Liver (tissue), 9 donors: ENCODE results near the gene ZNF423. TPM values are rescaled to one million over a fixed set of nuclear protein-coding genes. Genes with fewer than 3 reads are reported as not detected.
A peak's percentile ranks its signal among the peaks of the same experiment; 100 is the strongest.

Experiments
- DNase-seq: peaks from one replicate; pipeline ENCODE4 v3.0.0-alpha.2; 2017; ENCODE audit warnings: low spot score
- H3K27ac ChIP-seq, 2 donors: one replicate each; pipeline ENCODE4 v1.7.0; 2013; ENCODE audit warnings: inconsistent platforms in 2 of 2, low read length in 2 of 2, control low read depth in 1 of 2, low read depth in 1 of 2, mild to moderate bottlenecking in 1 of 2
- H3K27me3 ChIP-seq, 4 donors: one replicate each; pipeline versions ENCODE4 v1.6.1 to v1.7.0; 2013; ENCODE audit warnings: low read length in 3 of 4, inconsistent platforms in 1 of 4, mild to moderate bottlenecking in 1 of 4, moderate library complexity in 1 of 4; ENCODE audit not compliant: control insufficient read depth in 4 of 4, insufficient read depth in 4 of 4
- H3K36me3 ChIP-seq, 4 donors: one replicate each; pipeline versions ENCODE4 v1.6.1 to v1.7.0; 2013; ENCODE audit warnings: low read length in 3 of 4, mild to moderate bottlenecking in 3 of 4, low read depth in 1 of 4, moderate library complexity in 1 of 4; ENCODE audit not compliant: control insufficient read depth in 4 of 4, insufficient read depth in 3 of 4
- H3K4me1 ChIP-seq, 4 donors: one replicate each; pipeline versions ENCODE4 v1.6.1 to v1.7.0; 2013; ENCODE audit warnings: low read length in 3 of 4, mild to moderate bottlenecking in 3 of 4, moderate library complexity in 1 of 4; ENCODE audit not compliant: control insufficient read depth in 4 of 4, insufficient read depth in 4 of 4
- H3K4me3 ChIP-seq, 3 donors: one replicate each; pipeline versions ENCODE4 v1.6.1 to v1.7.0; 2013; ENCODE audit warnings: low read length in 3 of 3, control low read depth in 1 of 3, low read depth in 1 of 3, mild to moderate bottlenecking in 1 of 3
- H3K9ac ChIP-seq, 2 donors: one replicate each; pipeline ENCODE4 v1.7.0; 2013; ENCODE audit warnings: low read length in 2 of 2, mild to moderate bottlenecking in 2 of 2, moderate library complexity in 2 of 2, control low read depth in 1 of 2, low read depth in 1 of 2
- H3K9me3 ChIP-seq, 4 donors: one replicate each; pipeline versions ENCODE4 v1.6.1 to v1.7.0; 2013; ENCODE audit warnings: low read length in 3 of 4; ENCODE audit not compliant: control insufficient read depth in 4 of 4
- EGR1 ChIP-seq, 2 donors: IDR thresholded peaks; 2 replicates each; pipeline ENCODE4 v1.6.1; 2016 to 2018; ENCODE audit warnings: antibody characterized with exemption in 2 of 2, low read depth in 2 of 2
- FOXA1 ChIP-seq: IDR thresholded peaks from 2 replicates; pipeline ENCODE4 v1.6.1; 2016; ENCODE audit warnings: antibody characterized with exemption
- FOXA2 ChIP-seq: IDR thresholded peaks from 2 replicates; pipeline ENCODE4 v1.6.1; 2016; ENCODE audit warnings: antibody characterized with exemption
- HNF4G ChIP-seq: IDR thresholded peaks from 2 replicates; pipeline ENCODE4 v1.6.1; 2016; ENCODE audit warnings: antibody characterized with exemption
- JUND ChIP-seq, 2 donors: IDR thresholded peaks; 2 replicates each; pipeline ENCODE4 v1.6.1; 2016; ENCODE audit warnings: antibody characterized with exemption in 2 of 2
- RAD21 ChIP-seq, 2 donors: IDR thresholded peaks; 2 replicates each; pipeline ENCODE4 v1.6.1; 2016; ENCODE audit warnings: antibody characterized with exemption in 2 of 2, mild to moderate bottlenecking in 2 of 2
- SP1 ChIP-seq: IDR thresholded peaks from 2 replicates; pipeline ENCODE4 v1.6.1; 2018; ENCODE audit warnings: antibody characterized with exemption, mild to moderate bottlenecking
- TAF1 ChIP-seq: conservative IDR thresholded peaks from 2 replicates; pipeline ENCODE4 v1.6.1; 2016; ENCODE audit warnings: antibody characterized with exemption, mild to moderate bottlenecking
- WGBS: extraction: QIAGEN DNeasy Blood & Tissue Kit; methylation state at CpG from one replicate; pipeline ENCODE4 v1.1.7; 2013; 5-methylcytosine and 5-hydroxymethylcytosine counted together
- polyA plus RNA-seq, 2 donors: library from polyadenylated mRNA; stranded (reverse) in 1 of 2; unstranded in 1 of 2; fragments of 200-250 nt in 1 of 2; fragments of >200 nt in 1 of 2; fragmentation: Nextera tagmentation in 1 of 2; extraction: Ambion mirVana in 1 of 2; gene quantifications; one replicate each; pipeline versions ENCODE4 v1.2.1 to v1.2.3, GENCODE V29; 2013 to 2015
- total RNA-seq, 2 donors: library from RNA; depleted of rRNA; stranded (reverse); fragments of >200 nt; gene quantifications; one replicate each; pipeline ENCODE4 v1.2.3, GENCODE V29; 2014
- TF ChIP-seq, protein P1 (sequence below): IDR thresholded peaks from 2 replicates; pipeline ENCODE4 v1.6.1; 2016; ENCODE audit warnings: antibody characterized with exemption
- TF ChIP-seq, protein P2 (sequence below): IDR thresholded peaks from 2 replicates; pipeline ENCODE4 v1.6.1; 2016; ENCODE audit warnings: antibody characterized with exemption
- TF ChIP-seq, protein P3 (sequence below): IDR thresholded peaks from 2 replicates; pipeline ENCODE4 v1.6.1; 2016; ENCODE audit warnings: antibody characterized with exemption
- TF ChIP-seq, protein P4 (sequence below): fragments of 150-350 bp; IDR thresholded peaks from 2 replicates; pipeline ENCODE4 v1.5.1; 2017; ENCODE audit warnings: improper control_type of control experiment, low read depth, low read length; ENCODE audit not compliant: missing input control
- TF ChIP-seq, protein P5 (sequence below): IDR thresholded peaks from 2 replicates; pipeline ENCODE4 v1.6.1; 2016; ENCODE audit warnings: antibody characterized with exemption, mild to moderate bottlenecking
- donor health status: healthy.
- donor health status: healthy.
- donor health status: healthy.
- donor health status: healthy.
- donor health status: healthy.

The ZNF423 gene
- total and polyA plus RNA-seq, 4 donors = 0.24 to 1.6 (median 0.39) TPM

DNA sequence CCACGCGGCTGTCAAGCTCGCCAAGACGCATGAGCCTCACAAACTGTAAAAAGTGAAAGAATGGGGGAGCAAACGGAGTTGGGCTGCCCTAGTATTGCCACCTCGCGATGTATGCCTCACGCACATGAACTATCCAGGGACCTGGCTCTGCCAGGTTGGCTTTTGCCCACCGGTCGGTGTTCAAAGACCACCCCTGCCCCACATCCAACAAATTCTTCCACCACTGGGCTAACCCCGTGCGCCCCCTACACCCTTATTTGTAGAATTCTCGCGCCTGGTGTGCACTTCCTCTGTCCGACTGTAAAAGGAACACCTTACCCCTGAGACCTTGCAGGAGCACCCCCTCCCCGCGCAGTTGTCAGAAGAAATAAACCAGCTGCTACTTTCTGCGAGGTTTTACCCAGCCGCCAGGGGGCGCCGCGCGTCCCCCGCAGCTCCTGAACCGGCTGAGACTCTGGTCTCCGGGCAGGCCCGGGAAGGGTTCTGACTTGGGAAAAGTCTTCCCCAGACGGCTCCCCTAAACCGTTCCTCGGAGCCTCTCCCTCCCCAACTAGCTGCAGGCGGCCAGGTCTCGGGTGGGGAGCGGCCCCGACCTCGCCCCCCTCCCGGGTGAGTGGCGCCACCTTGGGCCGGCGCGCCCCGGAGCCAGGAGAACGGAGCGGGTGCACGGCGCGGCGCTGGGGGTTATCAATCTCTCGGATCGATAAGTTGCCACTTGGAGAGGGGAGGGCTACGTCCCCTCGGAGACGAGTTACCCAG, 1.7 kb upstream of the ZNF423 start:
- peak; percentile 74 for DNase-seq
- H3K36me3 ChIP-seq = no peaks in the 10 kb centered on the region
- no peak for TF ChIP-seq EGR1 (IDR thresholded peaks at IDR 0.05; ENCODE audit: low read depth in 2 of 2)
- no peak for TF ChIP-seq HNF4G
- TF ChIP-seq FOXA1 = no peak
- TF ChIP-seq SP1 = no peak
- TF ChIP-seq, protein P1, sequence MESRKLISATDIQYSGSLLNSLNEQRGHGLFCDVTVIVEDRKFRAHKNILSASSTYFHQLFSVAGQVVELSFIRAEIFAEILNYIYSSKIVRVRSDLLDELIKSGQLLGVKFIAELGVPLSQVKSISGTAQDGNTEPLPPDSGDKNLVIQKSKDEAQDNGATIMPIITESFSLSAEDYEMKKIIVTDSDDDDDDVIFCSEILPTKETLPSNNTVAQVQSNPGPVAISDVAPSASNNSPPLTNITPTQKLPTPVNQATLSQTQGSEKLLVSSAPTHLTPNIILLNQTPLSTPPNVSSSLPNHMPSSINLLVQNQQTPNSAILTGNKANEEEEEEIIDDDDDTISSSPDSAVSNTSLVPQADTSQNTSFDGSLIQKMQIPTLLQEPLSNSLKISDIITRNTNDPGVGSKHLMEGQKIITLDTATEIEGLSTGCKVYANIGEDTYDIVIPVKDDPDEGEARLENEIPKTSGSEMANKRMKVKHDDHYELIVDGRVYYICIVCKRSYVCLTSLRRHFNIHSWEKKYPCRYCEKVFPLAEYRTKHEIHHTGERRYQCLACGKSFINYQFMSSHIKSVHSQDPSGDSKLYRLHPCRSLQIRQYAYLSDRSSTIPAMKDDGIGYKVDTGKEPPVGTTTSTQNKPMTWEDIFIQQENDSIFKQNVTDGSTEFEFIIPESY = no peak
- peak; percentile 71 to 79 for TF ChIP-seq RAD21 (IDR thresholded peaks at IDR 0.05)
- no peak for TF ChIP-seq FOXA2
- TF ChIP-seq TAF1 = no peak
- TF ChIP-seq, protein P2, sequence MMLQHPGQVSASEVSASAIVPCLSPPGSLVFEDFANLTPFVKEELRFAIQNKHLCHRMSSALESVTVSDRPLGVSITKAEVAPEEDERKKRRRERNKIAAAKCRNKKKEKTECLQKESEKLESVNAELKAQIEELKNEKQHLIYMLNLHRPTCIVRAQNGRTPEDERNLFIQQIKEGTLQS = no peak
- TF ChIP-seq, protein P3, sequence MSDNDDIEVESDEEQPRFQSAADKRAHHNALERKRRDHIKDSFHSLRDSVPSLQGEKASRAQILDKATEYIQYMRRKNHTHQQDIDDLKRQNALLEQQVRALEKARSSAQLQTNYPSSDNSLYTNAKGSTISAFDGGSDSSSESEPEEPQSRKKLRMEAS = no peak
- no peak for TF ChIP-seq JUND (IDR thresholded peaks at IDR 0.05)
- TF ChIP-seq, protein P4, sequence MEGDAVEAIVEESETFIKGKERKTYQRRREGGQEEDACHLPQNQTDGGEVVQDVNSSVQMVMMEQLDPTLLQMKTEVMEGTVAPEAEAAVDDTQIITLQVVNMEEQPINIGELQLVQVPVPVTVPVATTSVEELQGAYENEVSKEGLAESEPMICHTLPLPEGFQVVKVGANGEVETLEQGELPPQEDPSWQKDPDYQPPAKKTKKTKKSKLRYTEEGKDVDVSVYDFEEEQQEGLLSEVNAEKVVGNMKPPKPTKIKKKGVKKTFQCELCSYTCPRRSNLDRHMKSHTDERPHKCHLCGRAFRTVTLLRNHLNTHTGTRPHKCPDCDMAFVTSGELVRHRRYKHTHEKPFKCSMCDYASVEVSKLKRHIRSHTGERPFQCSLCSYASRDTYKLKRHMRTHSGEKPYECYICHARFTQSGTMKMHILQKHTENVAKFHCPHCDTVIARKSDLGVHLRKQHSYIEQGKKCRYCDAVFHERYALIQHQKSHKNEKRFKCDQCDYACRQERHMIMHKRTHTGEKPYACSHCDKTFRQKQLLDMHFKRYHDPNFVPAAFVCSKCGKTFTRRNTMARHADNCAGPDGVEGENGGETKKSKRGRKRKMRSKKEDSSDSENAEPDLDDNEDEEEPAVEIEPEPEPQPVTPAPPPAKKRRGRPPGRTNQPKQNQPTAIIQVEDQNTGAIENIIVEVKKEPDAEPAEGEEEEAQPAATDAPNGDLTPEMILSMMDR = peak; percentile 69
- no peak overlapping the region for H3K27ac ChIP-seq
- WGBS = under 1% methylated on average over 52 of the region's 52 CpGs
- H3K9me3 ChIP-seq = no peaks in the 10 kb centered on the region
- no peak overlapping the region for H3K9ac ChIP-seq
- peak overlapping the region; percentile 42 to 64 (median 59) for H3K4me3 ChIP-seq
- H3K4me1 ChIP-seq = peaks cover 9 to 30% (median 20%) of the 10 kb centered on the region in 4 donors
- H3K27me3 ChIP-seq = peaks cover 0 to 2% (median 0%) of the 10 kb centered on the region in 4 donors

DNA sequence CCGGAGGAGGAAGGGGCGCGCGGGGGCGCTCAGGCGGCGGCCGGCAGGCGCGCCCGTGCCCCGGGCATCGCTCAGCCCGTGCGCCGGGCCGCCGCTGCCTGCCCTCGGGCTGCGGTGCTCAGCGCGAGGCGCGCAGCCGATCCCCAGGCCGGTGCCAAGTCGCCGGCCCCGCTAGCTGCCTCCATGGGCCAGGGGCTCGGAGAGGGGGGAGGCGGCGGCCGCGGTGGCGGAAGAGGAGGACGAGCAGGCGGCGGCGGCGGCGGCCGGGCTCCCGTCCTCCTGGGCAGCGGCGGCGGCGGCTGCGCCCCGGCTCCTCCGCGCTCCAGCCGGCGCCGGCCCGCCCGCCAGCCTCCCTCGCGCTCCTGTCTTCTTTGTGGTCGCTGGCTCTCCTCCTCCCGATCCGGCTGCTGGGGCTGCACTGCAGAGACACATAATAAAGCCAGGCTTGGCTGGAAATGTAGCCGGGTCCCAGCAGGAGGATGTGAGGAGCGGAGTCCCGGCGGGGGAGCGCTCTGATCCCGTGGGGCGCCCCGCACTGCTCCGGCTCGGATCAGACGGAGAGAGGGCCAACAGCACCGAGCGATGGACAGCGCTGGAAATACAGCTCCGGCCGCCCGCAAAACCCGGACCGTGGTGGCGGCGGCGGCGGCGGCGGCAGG, 889 bp upstream of the ZNF423 start:
- H3K27me3 ChIP-seq = peaks cover 0 to 2% (median 0%) of the 10 kb centered on the region in 4 donors
- H3K4me3 ChIP-seq = peak overlapping the region in 2 of 3 donors; percentile 47 to 59
- H3K27ac ChIP-seq = no peak overlapping the region
- H3K9me3 ChIP-seq = no peaks in the 10 kb centered on the region
- no peak overlapping the region for H3K9ac ChIP-seq
- TF ChIP-seq, protein P5, sequence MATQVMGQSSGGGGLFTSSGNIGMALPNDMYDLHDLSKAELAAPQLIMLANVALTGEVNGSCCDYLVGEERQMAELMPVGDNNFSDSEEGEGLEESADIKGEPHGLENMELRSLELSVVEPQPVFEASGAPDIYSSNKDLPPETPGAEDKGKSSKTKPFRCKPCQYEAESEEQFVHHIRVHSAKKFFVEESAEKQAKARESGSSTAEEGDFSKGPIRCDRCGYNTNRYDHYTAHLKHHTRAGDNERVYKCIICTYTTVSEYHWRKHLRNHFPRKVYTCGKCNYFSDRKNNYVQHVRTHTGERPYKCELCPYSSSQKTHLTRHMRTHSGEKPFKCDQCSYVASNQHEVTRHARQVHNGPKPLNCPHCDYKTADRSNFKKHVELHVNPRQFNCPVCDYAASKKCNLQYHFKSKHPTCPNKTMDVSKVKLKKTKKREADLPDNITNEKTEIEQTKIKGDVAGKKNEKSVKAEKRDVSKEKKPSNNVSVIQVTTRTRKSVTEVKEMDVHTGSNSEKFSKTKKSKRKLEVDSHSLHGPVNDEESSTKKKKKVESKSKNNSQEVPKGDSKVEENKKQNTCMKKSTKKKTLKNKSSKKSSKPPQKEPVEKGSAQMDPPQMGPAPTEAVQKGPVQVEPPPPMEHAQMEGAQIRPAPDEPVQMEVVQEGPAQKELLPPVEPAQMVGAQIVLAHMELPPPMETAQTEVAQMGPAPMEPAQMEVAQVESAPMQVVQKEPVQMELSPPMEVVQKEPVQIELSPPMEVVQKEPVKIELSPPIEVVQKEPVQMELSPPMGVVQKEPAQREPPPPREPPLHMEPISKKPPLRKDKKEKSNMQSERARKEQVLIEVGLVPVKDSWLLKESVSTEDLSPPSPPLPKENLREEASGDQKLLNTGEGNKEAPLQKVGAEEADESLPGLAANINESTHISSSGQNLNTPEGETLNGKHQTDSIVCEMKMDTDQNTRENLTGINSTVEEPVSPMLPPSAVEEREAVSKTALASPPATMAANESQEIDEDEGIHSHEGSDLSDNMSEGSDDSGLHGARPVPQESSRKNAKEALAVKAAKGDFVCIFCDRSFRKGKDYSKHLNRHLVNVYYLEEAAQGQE = peak; percentile 91
- TF ChIP-seq, protein P4 = peak; percentile 22
- TF ChIP-seq FOXA1 (no peak), RAD21 (IDR thresholded peaks at IDR 0.05) (peak; percentile 34 to 41)
- under 1% methylated on average over 86 of the region's 86 CpGs for WGBS
- no peaks in the 10 kb centered on the region for H3K36me3 ChIP-seq
- peaks cover 9 to 30% (median 20%) of the 10 kb centered on the region in 4 donors for H3K4me1 ChIP-seq
- peak; percentile 58 for DNase-seq
